NCI-H2227 treated with DMSO at 0.1 percent for 48 hours (cell line): ENCODE measurements around the gene ZER1.
"Not testable (repeated sequence)": the region's sequence is repeated elsewhere in the genome, so short reads cannot be mapped to it uniquely, and the experiment has no call there.

ENCODE experiments used
- DNase-seq: peaks from one replicate; lab custom pipeline; 2025; lab: John Stamatoyannopoulos, UW

The ZER1 gene

DNA sequence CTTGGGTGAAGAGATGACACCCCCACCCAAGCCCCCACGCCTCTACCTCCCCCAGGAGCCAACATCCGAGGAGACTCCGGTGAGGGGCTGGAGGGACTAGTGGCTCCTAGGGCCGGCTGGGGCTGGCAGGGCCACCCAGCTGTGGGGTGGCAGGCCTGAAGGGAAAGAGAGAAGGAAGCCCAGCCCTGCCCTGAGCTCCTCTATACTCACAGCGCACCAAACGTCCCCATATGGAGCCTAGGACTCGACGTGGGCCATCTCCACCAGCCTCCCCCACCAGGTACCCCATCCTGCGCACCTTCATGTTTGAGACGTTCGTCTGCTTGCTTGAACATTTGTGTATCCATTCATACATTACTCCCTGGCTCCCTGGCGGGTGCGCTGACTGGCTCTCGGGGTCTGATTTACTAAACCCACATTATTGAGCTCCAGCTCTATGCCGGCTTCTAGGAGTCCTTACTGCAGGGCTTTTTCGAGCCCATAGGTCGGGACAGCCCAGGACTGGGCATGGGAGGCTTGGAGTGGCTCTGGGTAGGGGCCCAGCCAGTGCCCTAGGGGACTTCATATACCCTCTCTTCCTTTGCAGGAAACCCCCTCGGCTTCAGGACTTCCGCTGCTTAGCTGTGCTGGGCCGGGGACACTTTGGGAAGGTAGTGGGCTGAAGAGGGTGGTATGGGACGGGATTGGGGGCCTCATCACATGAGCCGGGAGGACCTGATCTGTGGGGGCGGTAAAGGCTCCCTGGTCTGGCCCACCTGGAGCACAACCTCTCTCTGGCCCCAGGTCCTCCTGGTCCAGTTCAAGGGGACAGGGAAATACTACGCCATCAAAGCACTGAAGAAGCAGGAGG, 56.9 kb downstream of the ZER1 start:
- no peak for DNase-seq

- no peak for DNase-seq
Observed at GRCh38 chr9:128713941-128714573, 57.7 kb downstream of the ZER1 start.

DNA sequence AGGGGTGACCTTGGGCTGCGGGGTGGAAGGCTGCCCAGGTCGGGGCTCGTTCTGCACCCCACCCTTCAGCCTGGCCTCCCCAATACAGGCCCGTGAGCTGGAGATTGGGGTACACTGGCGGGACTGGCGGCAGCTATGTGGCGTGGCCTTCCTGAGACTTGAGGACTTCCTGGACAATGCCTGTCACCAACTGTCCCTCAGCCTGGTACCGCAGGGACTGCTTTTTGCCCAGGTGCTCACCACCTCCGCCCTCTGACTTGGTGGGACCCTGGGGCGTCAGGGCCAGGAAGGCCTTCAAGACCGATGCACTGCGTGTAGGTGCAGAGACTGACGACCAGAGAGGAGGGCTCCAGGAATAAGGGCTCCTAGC, 58.3 kb downstream of the ZER1 start:
- no peak for DNase-seq

GRCh38 chr9:128712451-128713410, 59.0 kb downstream of the ZER1 start:
- no peak for DNase-seq

GRCh38 chr9:128707446-128707845, 64.3 kb downstream of the ZER1 start:
- no peak for DNase-seq

GRCh38 chr9:128706671-128707381, 64.9 kb downstream of the ZER1 start:
- DNase-seq = no peak

GRCh38 chr9:128706045-128706444, 65.7 kb downstream of the ZER1 start:
- DNase-seq = no peak

GRCh38 chr9:128705051-128705965, 66.4 kb downstream of the ZER1 start:
- no peak for DNase-seq

DNA sequence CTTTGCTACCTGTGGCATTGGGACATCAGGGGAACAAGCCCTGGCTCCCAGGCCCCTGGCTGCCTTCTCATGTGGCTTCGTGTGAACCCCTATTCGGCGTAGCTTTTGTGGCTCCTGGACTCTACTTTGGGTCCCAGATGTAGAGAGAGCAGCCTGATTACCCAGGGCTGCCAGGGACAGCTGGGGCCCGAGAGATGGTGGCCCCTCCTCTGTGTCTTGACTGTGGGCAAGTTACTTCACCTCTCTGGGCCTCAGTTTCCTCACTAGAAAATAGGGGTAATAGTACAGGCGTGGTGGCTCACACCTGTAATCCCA, 67.4 kb downstream of the ZER1 start:
- DNase-seq = no peak

- no peak for DNase-seq
Observed at GRCh38 chr9:128703616-128704355, 67.9 kb downstream of the ZER1 start.

GRCh38 chr9:128702949-128703615, 68.6 kb downstream of the ZER1 start:
- peak; percentile 19 for DNase-seq

DNA sequence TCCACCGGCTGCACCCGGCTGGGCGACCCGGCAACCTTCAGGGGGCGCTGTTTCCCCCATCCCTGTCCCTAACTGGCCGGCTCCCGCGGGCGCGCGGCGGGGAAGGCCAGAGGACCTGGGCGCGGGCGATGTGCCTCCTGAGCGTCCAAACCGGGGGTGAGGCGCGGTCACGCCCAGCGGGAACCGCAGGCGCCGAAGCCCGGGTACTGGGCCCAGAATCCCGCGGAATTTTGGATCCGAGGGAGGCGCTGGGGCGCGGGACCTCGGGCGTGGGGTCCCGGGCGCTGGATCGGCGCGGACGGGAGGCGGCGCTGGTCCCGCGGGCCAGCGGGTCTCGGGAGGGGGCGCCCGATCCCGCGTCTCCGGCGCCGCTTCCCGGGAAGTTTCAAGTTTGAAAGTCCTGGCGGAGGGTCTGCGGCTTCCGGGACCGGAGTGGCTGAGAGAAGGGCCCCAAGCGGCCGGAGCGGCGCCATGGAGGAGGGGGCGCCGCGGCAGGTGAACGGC, 69.2 kb downstream of the ZER1 start, which contains the start of gene PKN3:
TSS of gene PKN3 (plus strand) at position 59 of the 504 bp plus-strand sequence. CDS start at position 472, 413 bp downstream.
- peak; percentile 57 for DNase-seq

- DNase-seq = no peak
Observed at GRCh38 chr9:128701227-128701854, 70.4 kb downstream of the ZER1 start.

DNA sequence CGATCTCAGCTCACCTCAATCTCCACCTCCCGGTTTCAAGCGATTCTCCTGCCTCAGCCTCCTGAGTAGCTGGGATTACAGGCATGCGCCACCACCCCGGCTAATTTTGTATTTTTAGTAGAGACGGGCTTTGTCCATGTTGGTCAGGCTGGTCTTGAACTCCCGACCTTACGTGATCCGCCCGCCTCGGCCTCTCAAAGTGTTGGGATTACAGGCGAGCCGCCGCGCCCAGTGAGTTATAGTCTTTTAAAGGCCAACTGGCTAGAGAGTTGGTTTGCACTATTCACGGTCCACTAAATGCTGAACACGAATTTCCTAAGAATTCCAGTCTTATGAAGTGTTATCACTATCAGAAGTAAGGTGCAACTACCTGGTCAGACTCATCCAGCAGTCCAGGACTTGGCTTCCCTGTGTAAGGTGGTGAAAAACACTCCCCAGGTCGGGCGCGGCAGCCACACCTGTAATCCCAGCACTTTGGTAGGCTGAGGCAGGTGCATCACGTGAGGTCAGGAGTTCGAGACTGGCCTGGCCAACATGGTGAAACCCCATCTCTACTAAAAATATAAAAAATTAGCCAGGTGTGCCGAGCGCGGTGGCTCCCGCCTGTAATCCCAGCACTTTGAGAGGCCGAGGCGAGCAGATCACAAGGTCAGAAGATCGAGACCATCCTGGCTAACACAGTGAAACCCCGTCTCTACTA, 72.5 kb downstream of the ZER1 start:
- DNase-seq = not testable (repeated sequence)

DNA sequence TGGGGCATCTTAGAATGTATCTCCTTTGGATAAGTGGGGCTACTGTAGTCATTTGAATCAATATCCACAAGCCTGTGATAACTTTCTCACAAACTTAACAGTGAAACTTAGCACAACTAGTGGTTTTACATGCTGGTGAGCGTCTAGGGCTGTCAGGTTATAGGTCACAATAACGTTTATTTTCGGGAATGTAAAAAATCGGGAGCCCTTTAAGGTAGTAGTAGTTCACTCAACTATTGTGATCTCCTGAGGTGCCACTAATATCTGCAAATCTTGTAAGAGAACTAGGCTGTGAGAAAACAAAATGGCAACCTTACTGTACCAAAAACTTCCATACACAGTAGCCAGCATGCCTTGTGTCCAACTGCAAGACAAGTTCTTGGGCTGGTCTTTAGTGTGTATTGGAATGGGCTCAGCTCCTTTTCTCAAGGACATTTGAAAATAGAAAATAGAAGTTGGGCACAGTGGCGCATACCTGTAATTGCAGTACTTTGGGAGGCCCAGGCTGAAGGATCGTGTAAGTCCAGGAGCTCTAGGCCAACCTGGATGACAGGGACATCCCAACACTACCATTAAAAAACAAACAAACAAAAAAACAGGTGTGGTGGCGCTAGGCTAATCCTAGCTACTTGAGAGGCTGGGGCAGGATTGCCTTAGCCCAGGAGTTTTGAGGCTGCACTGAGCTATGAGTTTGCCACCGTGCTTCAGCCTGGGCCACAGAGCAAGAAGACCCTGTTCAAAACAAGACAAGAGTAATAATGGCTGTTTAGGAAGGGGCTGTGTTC, 74.6 kb downstream of the ZER1 start:
- DNase-seq = no peak

DNA sequence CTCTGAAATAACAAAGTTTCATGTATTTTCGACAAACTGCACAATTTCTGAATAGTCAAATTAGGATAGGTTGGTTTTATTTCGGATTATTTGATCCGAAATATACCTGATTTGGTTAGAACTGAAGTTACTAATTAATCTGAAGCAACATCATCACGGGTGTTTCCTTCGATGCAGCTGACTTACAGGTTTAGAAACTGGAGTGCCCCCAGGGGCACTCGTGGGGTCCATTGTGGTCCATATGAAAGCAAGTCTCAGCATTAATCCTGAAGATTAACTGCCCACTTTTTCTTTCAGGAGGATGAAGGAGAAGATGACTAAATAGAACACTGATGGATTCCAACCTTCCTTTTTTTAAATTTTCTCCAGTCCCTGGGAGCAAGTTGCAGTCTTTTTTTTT, 77.4 kb downstream of the ZER1 start:
- no peak for DNase-seq

DNA sequence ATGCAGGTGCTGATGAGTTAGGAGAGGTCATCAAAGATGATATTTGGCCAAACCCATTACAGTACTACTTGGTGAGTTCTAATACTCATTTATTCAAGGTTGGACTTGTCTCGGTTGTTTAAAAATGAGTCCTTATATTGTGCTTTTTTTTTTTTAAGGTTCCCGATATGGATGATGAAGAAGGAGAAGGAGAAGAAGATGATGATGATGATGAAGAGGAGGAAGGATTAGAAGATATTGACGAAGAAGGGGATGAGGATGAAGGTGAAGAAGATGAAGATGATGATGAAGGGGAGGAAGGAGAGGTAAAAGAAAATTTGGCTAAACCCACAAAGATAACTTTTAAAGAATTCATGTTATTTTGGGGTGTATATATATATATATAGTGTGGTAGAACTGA, 78.0 kb downstream of the ZER1 start:
- DNase-seq = not testable (repeated sequence)
